IMR-90 (cell line): ENCODE results near the gene TBRG4. TPM values are rescaled to one million over a fixed set of nuclear protein-coding genes. Genes with fewer than 3 reads are reported as not detected.

ENCODE experiments used
- ATAC-seq: fragments of 200-7000 bp; cut with Tn5 transposase; 2 replicates; pipeline ENCODE4 v1.9.1; 2020; ENCODE audit warnings: low read depth, mild to moderate bottlenecking, moderate library complexity
- BruUV-seq: library from RNA; stranded (reverse); fragments of 400-500 nt; replicated peaks from 2 replicates; lab custom pipeline; 2021; lab: Mats Ljungman, UMichigan
- CTCF ChIA-PET: fragments of 300-600 bp; formaldehyde crosslinking; extraction: SDS; loops from one replicate; lab custom pipeline; 2021; ENCODE audit warnings: antibody characterized with exemption; lab: Yijun Ruan, JAX
- POLR2A ChIA-PET: fragments of 300-600 bp; sonication (Branson Sonifier 250); formaldehyde crosslinking; loops from one replicate; lab custom pipeline; 2022; ENCODE audit warnings: antibody characterized with exemption; ENCODE audit not compliant: unreplicated experiment; lab: Charles Lee
- DNase-seq: peaks from one replicate; pipeline ENCODE4 v3.0.0; 2013
- H2AFZ ChIP-seq: replicated peaks from 2 replicates; pipeline ENCODE3; 2013; ENCODE audit warnings: low read length, mild to moderate bottlenecking; ENCODE audit not compliant: poor library complexity
- H2AK5ac ChIP-seq: 2 replicates; pipeline ENCODE4 v1.6.1; 2013; ENCODE audit warnings: low read depth, low read length, inconsistent platforms
- H2AK9ac ChIP-seq: replicated peaks from 2 replicates; pipeline ENCODE3; 2013; ENCODE audit warnings: mild to moderate bottlenecking, low read depth, low read length, moderate library complexity; ENCODE audit not compliant: poor library complexity
- H2BK120ac ChIP-seq: 2 replicates; pipeline ENCODE4 v1.6.1; 2013; ENCODE audit warnings: low read depth, low read length, inconsistent platforms
- H2BK15ac ChIP-seq: 3 replicates; pipeline ENCODE4 v1.6.1; 2013; ENCODE audit warnings: low read depth, low read length, inconsistent platforms
- H2BK20ac ChIP-seq: 2 replicates; pipeline ENCODE4 v1.6.1; 2013; ENCODE audit warnings: low read depth, mild to moderate bottlenecking, inconsistent platforms, low read length, moderate library complexity
- H2BK5ac ChIP-seq: 2 replicates; pipeline ENCODE4 v1.6.1; 2013; ENCODE audit warnings: mild to moderate bottlenecking, low read depth, low read length, inconsistent platforms; ENCODE audit not compliant: poor library complexity, severe bottlenecking
- H3K14ac ChIP-seq: replicated peaks from 2 replicates; pipeline ENCODE4 v1.6.1; 2013; ENCODE audit warnings: low read depth, low read length, inconsistent platforms
- H3K18ac ChIP-seq: 2 replicates; pipeline ENCODE4 v1.6.1; 2013; ENCODE audit warnings: low read depth, low read length, control low read depth
- H3K23ac ChIP-seq: 2 replicates; pipeline ENCODE4 v1.6.1; 2013; ENCODE audit warnings: low read depth, low read length, inconsistent platforms
- H3K27ac ChIP-seq: 2 replicates; pipeline ENCODE4 v1.5.1; 2013; ENCODE audit warnings: mild to moderate bottlenecking, control low read depth, low read length; ENCODE audit not compliant: insufficient read depth
- H3K27me3 ChIP-seq: 2 replicates; pipeline ENCODE4 v1.6.1; 2013; ENCODE audit warnings: low read length; ENCODE audit not compliant: control insufficient read depth, insufficient read depth
- H3K36me3 ChIP-seq: 2 replicates; pipeline ENCODE4 v1.6.1; 2013; ENCODE audit warnings: low read length, mixed read lengths; ENCODE audit not compliant: control insufficient read depth, insufficient read depth
- H3K4ac ChIP-seq: 2 replicates; pipeline ENCODE4 v1.6.1; 2013; ENCODE audit warnings: low read depth, low read length, inconsistent platforms
- H3K4me1 ChIP-seq: 2 replicates; pipeline ENCODE4 v1.6.1; 2013; ENCODE audit warnings: low read length, mixed read lengths; ENCODE audit not compliant: control insufficient read depth, insufficient read depth
- H3K4me2 ChIP-seq: 2 replicates; pipeline ENCODE4 v1.6.1; 2013; ENCODE audit warnings: low read depth, mild to moderate bottlenecking, control low read depth, low read length, moderate library complexity
- H3K4me3 ChIP-seq: 2 replicates; pipeline ENCODE4 v1.5.1; 2013; ENCODE audit warnings: low read depth, mild to moderate bottlenecking, control low read depth, low read length, moderate library complexity; ENCODE audit not compliant: insufficient read depth
- H3K56ac ChIP-seq: 2 replicates; pipeline ENCODE4 v1.6.1; 2013; ENCODE audit warnings: low read length, inconsistent platforms; ENCODE audit not compliant: insufficient read depth; ENCODE audit errors: extremely low read depth
- H3K79me1 ChIP-seq, 2 experiments: 2 replicates each; pipeline ENCODE4 v1.6.1; 2013; ENCODE audit warnings: low read length in 2 of 2, inconsistent platforms in 1 of 2, low read depth in 1 of 2
- H3K9ac ChIP-seq: 2 replicates; pipeline ENCODE4 v1.6.1; 2013; ENCODE audit warnings: low read depth, low read length, control low read depth
- H3K9me1 ChIP-seq: 2 replicates; pipeline ENCODE4 v1.6.1; 2013; ENCODE audit warnings: low read length, inconsistent platforms; ENCODE audit not compliant: insufficient read depth
- H3K9me3 ChIP-seq: 2 replicates; pipeline ENCODE4 v1.6.1; 2013; ENCODE audit warnings: low read length; ENCODE audit not compliant: control insufficient read depth, insufficient read depth
- H4K20me1 ChIP-seq: 2 replicates; pipeline ENCODE4 v1.6.1; 2013; ENCODE audit warnings: low read length, inconsistent platforms; ENCODE audit not compliant: insufficient read depth
- H4K5ac ChIP-seq: 2 replicates; pipeline ENCODE4 v1.6.1; 2013; ENCODE audit warnings: mild to moderate bottlenecking, low read depth, low read length, control low read depth
- H4K8ac ChIP-seq, 2 experiments: 2 replicates each; pipeline ENCODE4 v1.6.1; 2013; ENCODE audit warnings: low read depth in 2 of 2, low read length in 2 of 2, control low read depth in 1 of 2, inconsistent platforms in 1 of 2
- H4K91ac ChIP-seq: 2 replicates; pipeline ENCODE4 v1.6.1; 2013; ENCODE audit warnings: low read depth, low read length, inconsistent platforms; ENCODE audit not compliant: insufficient read depth
- CTCF ChIP-seq: conservative IDR thresholded peaks from 2 replicates; pipeline ENCODE4 v1.5.1; 2012; ENCODE audit warnings: mild to moderate bottlenecking, low read depth, low read length, improper control_type of control experiment
- ELK1 ChIP-seq: fragments of 150-350 bp; IDR thresholded peaks from 2 replicates; pipeline ENCODE4 v1.6.1; 2016; ENCODE audit warnings: low read depth, mild to moderate bottlenecking, low read length, moderate library complexity, borderline replicate concordance
- MAFK ChIP-seq: IDR thresholded peaks from 2 replicates; pipeline ENCODE4 v1.6.1; 2012; ENCODE audit warnings: low read depth, low read length, improper control_type of control experiment
- MAZ ChIP-seq: IDR thresholded peaks from 2 replicates; pipeline ENCODE4 v1.6.1; 2012; ENCODE audit warnings: low read depth, mild to moderate bottlenecking, low read length, improper control_type of control experiment, moderate library complexity, borderline replicate concordance
- MXI1 ChIP-seq: IDR thresholded peaks from 2 replicates; pipeline ENCODE4 v1.6.1; 2012; ENCODE audit warnings: low read depth, mild to moderate bottlenecking, low read length, moderate library complexity, borderline replicate concordance
- RAD21 ChIP-seq: IDR thresholded peaks from 2 replicates; pipeline ENCODE4 v1.6.1; 2012; ENCODE audit warnings: low read length, improper control_type of control experiment
- RFX5 ChIP-seq: IDR thresholded peaks from 2 replicates; pipeline ENCODE4 v1.8.0; 2012; ENCODE audit warnings: low read depth, mild to moderate bottlenecking, low read length, moderate library complexity
- USF2 ChIP-seq: fragments of 150-350 bp; IDR thresholded peaks from 2 replicates; pipeline ENCODE4 v1.6.1; 2017; ENCODE audit warnings: mild to moderate bottlenecking, antibody characterized with exemption, low read length, low read depth
- WGBS, 2 experiments: methylation state at CpG; one replicate each; pipeline versions ENCODE4 v1.1.5 to v1.1.7; 2013; ENCODE audit warnings: missing lambda C conversion rate in 2 of 2; ENCODE audit not compliant: insufficient read length in 1 of 2; ENCODE audit errors: extremely low coverage in 2 of 2; 5-methylcytosine and 5-hydroxymethylcytosine counted together
- dilution Hi-C: fragments of 300-500 bp; cut with HindIII; formaldehyde crosslinking; loops from one replicate; pipeline ENCODE4 v1.14.3; 2018; ENCODE audit warnings: low sequenced_read_pairs; ENCODE audit not compliant: unreplicated experiment
- in situ Hi-C: fragments of 300-500 bp; cut with MboI; formaldehyde crosslinking; loops from 3 replicates; pipeline ENCODE4 v1.14.3; 2019; ENCODE audit warnings: low sequenced_read_pairs, inconsistent platforms, mixed read lengths
- intact Hi-C: fragments of 100-400 bp; cut with micrococcal nuclease; formaldehyde crosslinking; loops from 2 replicates; pipeline ENCODE4 v1.10.0; 2022
- polyA plus RNA-seq, 3 experiments: library from polyadenylated mRNA; depleted of rRNA; stranded (reverse); fragments of >200 nt; gene quantifications; 2 replicates each; pipeline ENCODE4 v1.2.3, GENCODE V29; 2012; ENCODE audit warnings: low replicate concordance in 1 of 3
- total RNA-seq: library from RNA; depleted of rRNA; stranded (reverse); fragments of >200 nt; gene quantifications from 2 replicates; pipeline ENCODE4 v1.2.3, GENCODE V29; 2012

TBRG4 gene
- total and polyA plus RNA-seq, 2 of the 4 experiments (the other 2 are of a cell fraction) = 71.6 to 77.6 TPM

GRCh38 chr7:45106820-45107219 lies 4.7 kb downstream of the TBRG4 start:
- no peak overlapping the region for H3K4me3 ChIP-seq
- H4K8ac ChIP-seq = no peak overlapping the region
- no peak overlapping the region for H3K23ac ChIP-seq
- peaks cover 66% of the 10 kb centered on the region for H3K36me3 ChIP-seq
- H2AK5ac ChIP-seq = no peak overlapping the region
- no peak overlapping the region for H3K56ac ChIP-seq
- peaks cover 31% of the 10 kb centered on the region for H4K20me1 ChIP-seq
- H3K4me1 ChIP-seq = peaks cover 3% of the 10 kb centered on the region; the same call in 1 of the 2 replicates
- H4K91ac ChIP-seq = no peak overlapping the region
- no peak overlapping the region for H3K14ac ChIP-seq
- H3K18ac ChIP-seq = no peak overlapping the region
- WGBS, 2 experiments = 90% methylated on average over 2 of the region's 8 CpGs; no CpG with 5 or more reads in 1 of the 2 experiments
- no peak overlapping the region for H3K4ac ChIP-seq
- H3K4me2 ChIP-seq = no peak overlapping the region
- no peak overlapping the region for H2BK5ac ChIP-seq
- H2AFZ ChIP-seq = no peak overlapping the region
- no peaks in the 10 kb centered on the region for H3K9me3 ChIP-seq
- H3K9me1 ChIP-seq = no peaks in the 10 kb centered on the region
- BruUV-seq = no TSS peak
- CTCF ChIA-PET = no interaction called here
- TF ChIP-seq RAD21 (no peak), MAZ (no peak), CTCF (no peak), USF2 (no peak), MAFK (no peak), RFX5 (no peak), ELK1 (no peak), MXI1 (no peak)
- H3K79me1 ChIP-seq = peaks cover 44 to 64% of the 10 kb centered on the region in 2 experiments
- H2BK15ac ChIP-seq = no peak overlapping the region
- H3K9ac ChIP-seq = no peak overlapping the region
- H2BK120ac ChIP-seq = no peak overlapping the region
- ATAC-seq = no peak
- DNase-seq = no peak
- in situ Hi-C loops = no loop called here
- no peak overlapping the region for H2AK9ac ChIP-seq
- intact Hi-C loops = no loop called here
- no peaks in the 10 kb centered on the region for H3K27me3 ChIP-seq
- POLR2A ChIA-PET = no interaction called here
- H4K5ac ChIP-seq = no peak overlapping the region
- H2BK20ac ChIP-seq = no peak overlapping the region
- dilution Hi-C loops = no loop called here
- no peak overlapping the region for H3K27ac ChIP-seq
